Measurements from ENCODE around the gene SLC45A2. TPM values are rescaled to one million over a fixed set of nuclear protein-coding genes. Genes with fewer than 3 reads are reported as not detected.
"Not testable (repeated sequence)": the region's sequence is repeated elsewhere in the genome, so short reads cannot be mapped to it uniquely, and the experiment has no call there.

The SLC45A2 gene
- polyA plus RNA-seq, 12 donors: 0.12 to 1.1 (median 0.18) TPM; not detected in 4

- DNase-seq: no peak
Observed at GRCh38 chr5:33929925-33930690, 54.4 kb downstream of the SLC45A2 start.

DNA sequence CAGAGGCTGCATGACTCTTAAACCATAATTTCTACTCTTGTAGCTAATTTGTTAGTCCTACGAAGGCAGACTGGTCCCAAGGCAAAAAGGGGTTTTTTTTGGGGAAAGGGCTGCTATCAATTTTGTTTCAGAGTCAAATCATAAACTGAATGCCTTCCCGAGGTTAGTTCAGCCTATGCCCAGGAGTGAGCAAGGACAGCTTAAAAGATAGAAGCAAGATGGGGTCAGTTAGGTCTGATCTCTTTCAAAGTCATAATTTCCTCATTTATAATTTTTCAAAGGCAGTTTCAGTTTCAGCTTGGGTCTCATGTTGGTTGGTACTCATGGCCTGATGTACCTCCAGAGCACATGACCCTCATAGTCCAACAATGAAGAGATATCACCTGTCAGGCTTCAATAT, 56.2 kb downstream of the SLC45A2 start:
- no peak for DNase-seq

DNA sequence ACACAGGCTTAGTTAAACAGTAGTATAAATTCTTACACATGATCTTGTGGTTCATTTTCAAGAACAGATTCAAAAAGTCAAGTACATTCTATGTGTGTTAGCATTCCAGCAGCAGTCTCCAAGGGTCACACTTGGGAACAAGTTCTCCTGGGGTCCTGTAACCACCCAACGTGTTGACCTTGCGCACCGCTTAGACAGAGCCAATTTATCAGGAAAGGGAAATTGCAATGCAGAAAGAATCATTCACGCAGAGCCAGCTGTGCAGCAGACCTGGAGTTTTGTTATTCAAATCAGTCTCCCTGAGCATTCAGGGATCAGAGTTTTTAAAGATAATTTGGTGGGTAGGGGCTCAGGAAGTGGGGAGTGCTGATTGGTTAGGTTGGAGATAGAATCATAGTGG, 56.8 kb downstream of the SLC45A2 start:
- DNase-seq: no peak

- DNase-seq: no peak
Observed at GRCh38 chr5:33925278-33925677, 59.2 kb downstream of the SLC45A2 start.

DNA sequence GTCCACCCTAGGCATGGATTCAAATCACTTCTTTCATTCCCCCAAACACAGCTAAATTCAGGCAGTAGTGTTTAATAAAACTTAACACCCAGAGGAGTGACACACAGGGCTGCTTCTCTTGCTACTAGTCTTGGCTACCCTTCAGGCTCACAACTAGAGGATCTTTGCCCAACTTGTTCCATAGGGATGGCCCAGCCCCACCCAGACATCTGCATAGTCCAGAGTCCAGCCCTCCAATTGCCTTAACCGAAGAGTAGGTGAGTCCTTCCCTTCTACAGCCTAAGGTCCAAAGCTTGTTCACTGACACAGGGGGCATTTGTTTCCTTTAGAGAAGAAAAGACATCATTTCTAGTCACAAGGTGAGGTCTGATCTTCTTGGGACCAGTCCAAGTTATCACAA, 63.5 kb downstream of the SLC45A2 start:
- DNase-seq: no peak

- DNase-seq: not testable (repeated sequence)
Observed at GRCh38 chr5:33914844-33915243, 69.6 kb downstream of the SLC45A2 start.

DNA sequence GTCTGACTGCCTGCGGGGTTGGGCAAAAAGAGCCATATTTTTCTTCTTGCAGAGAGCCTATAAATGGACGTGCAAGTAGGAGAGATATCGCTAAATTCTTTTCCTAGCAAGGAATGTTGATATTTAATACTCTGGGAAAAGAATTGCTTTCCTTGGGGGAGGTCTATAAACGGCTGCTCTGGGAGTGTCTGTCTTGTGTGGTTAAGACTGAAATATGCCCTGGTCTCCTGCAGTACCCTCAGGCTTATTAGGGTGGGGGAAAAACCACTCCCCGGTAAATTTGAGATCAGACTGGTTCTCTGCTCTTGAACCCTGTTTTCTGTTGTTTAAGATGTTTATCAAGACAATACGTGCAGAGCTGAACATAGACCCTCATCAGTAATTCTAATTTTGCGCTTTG, 78.2 kb downstream of the SLC45A2 start:
- DNase-seq: not testable (repeated sequence)

- no peak for DNase-seq
Observed at GRCh38 chr5:33905381-33905780, 79.1 kb downstream of the SLC45A2 start.

GRCh38 chr5:33903118-33903517, 81.4 kb downstream of the SLC45A2 start:
- no peak for DNase-seq

DNA sequence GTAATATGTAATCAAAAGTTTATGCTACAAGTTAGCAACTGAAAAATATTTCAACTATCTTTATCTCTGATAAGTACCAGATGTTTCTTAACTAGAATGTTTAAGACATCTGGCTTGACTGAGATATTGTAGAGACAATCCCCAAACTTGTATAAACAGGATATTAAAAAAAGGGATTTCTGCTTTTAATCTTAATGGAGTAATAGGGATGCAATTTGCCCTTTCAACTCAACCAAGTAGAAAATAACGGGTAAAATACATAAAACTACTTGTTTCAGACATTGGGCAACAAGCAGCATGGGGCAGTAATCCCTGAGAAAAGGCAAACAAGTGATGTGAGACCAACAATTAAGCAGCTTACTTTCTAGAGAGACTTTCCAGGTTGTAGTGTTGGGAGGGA, 83.3 kb downstream of the SLC45A2 start:
- DNase-seq: no peak

Other genes with a start within 250 kb of the SLC45A2 start
- 10 to 100 TPM in 11 of 12 donors, not detected in 1; 18.2 to 33.9 (median 23.0) TPM for gene ADAMTS12, start 92.7 kb downstream of the SLC45A2 start, polyA plus RNA-seq (ENCODE audit: insufficient read length in 12 of 12)
- not detected for gene RXFP3, start 48.3 kb downstream of the SLC45A2 start, polyA plus RNA-seq (ENCODE audit: insufficient read length in 12 of 12)
- 10 to 100 TPM in 2 of 12 donors, 1 to 10 TPM in 9, not detected in 1; 4.7 to 36.0 (median 7.9) TPM for gene AMACR, start 23.4 kb upstream of the SLC45A2 start, polyA plus RNA-seq (ENCODE audit: insufficient read length in 12 of 12)
- 100 to 1,000 TPM in 8 of 12 donors, 10 to 100 TPM in 3, not detected in 1; 73.1 to 169 (median 109) TPM for gene C1QTNF3, start 58.5 kb upstream of the SLC45A2 start, polyA plus RNA-seq (ENCODE audit: insufficient read length in 12 of 12)